A549 (cell line): ENCODE results near the gene MEGF10.

Experiments
- FOSB ChIP-seq: fragments of 250-450 bp; sonication (Bioruptor Pico); IDR thresholded peaks from 2 replicates; pipeline ENCODE4 v1.5.0; 2020; ENCODE audit warnings: mild to moderate bottlenecking, moderate library complexity
- MAZ ChIP-seq: fragments of 150-350 bp; IDR thresholded peaks from 2 replicates; pipeline ENCODE4 v1.6.1; 2014; ENCODE audit warnings: antibody characterized with exemption, low read depth, low read length, borderline replicate concordance
- NR3C1 ChIP-seq: fragments of >200 bp; sonication (Bioruptor Twin); formaldehyde crosslinking; IDR thresholded peaks from 3 replicates; pipeline ENCODE4 v1.6.1; 2017
- TF ChIP-seq, protein P1 (sequence below): fragments of >200 bp; sonication (Bioruptor Twin); formaldehyde crosslinking; IDR thresholded peaks from 3 replicates; pipeline ENCODE4 v1.5.1; 2016

DNA sequence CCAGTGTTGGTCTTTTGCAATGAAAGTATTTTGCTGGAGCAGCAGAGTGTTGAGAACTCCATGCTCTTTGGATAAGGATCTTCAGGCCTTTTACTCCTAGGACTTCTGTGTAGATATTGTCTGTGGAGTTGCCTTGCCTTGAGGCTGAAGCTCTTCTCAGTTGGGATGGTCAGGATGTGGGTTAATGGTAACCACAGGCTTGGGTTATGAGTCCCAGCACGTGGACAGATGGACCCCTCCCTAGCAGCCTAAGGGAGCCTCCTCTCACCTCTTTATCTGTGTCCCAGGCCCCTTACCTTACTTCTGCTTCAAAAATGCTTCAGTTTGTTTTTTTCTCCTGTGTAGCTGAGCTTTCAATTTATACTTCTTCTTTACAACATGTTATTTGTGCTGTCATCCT lies 109.9 kb downstream of the MEGF10 start:
- no peak for TF ChIP-seq FOSB (CRISPR knock-in tag)
- TF ChIP-seq, protein P1, sequence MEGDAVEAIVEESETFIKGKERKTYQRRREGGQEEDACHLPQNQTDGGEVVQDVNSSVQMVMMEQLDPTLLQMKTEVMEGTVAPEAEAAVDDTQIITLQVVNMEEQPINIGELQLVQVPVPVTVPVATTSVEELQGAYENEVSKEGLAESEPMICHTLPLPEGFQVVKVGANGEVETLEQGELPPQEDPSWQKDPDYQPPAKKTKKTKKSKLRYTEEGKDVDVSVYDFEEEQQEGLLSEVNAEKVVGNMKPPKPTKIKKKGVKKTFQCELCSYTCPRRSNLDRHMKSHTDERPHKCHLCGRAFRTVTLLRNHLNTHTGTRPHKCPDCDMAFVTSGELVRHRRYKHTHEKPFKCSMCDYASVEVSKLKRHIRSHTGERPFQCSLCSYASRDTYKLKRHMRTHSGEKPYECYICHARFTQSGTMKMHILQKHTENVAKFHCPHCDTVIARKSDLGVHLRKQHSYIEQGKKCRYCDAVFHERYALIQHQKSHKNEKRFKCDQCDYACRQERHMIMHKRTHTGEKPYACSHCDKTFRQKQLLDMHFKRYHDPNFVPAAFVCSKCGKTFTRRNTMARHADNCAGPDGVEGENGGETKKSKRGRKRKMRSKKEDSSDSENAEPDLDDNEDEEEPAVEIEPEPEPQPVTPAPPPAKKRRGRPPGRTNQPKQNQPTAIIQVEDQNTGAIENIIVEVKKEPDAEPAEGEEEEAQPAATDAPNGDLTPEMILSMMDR, result no peak
- no peak for TF ChIP-seq NR3C1
- no peak for TF ChIP-seq MAZ
